Hematopoietic multipotent progenitor cell (in vitro differentiated cells): ENCODE results near the gene UBE2G2. TPM values are rescaled to one million over a fixed set of nuclear protein-coding genes. Genes with fewer than 3 reads are reported as not detected.
A peak's percentile ranks its signal among the peaks of the same experiment; 100 is the strongest.
"Not testable (repeated sequence)": the region's sequence is repeated elsewhere in the genome, so short reads cannot be mapped to it uniquely, and the experiment has no call there.

ENCODE experiments used
- DNase-seq, 3 donors: peaks; one replicate each; pipeline ENCODE4 v3.0.0-alpha.2; 2011 to 2015; ENCODE audit warnings: low read depth in 2 of 3, low spot score in 2 of 3
- total RNA-seq: library from RNA; depleted of rRNA; stranded (reverse); fragments of >200 nt; gene quantifications from one replicate; pipeline ENCODE4 v1.2.3, GENCODE V29; 2012

UBE2G2 gene
- total RNA-seq, 1 donor = 107 TPM

GRCh38 chr21:44836666-44837471, 35.2 kb upstream of the UBE2G2 start:
- DNase-seq = no peak

GRCh38 chr21:44836349-44836665, 34.7 kb upstream of the UBE2G2 start:
- no peak for DNase-seq

- no peak for DNase-seq
Measured at GRCh38 chr21:44835647-44835973, 34.0 kb upstream of the UBE2G2 start.

- no peak for DNase-seq
Measured at GRCh38 chr21:44834951-44835646, 33.5 kb upstream of the UBE2G2 start.

- DNase-seq = no peak
Measured at GRCh38 chr21:44834231-44834950, 32.8 kb upstream of the UBE2G2 start.

GRCh38 chr21:44833663-44834062, 32.0 kb upstream of the UBE2G2 start:
- DNase-seq = no peak

GRCh38 chr21:44832516-44833255, 31.1 kb upstream of the UBE2G2 start:
- not testable (repeated sequence) for DNase-seq

GRCh38 chr21:44831227-44831860, 29.7 kb upstream of the UBE2G2 start:
- DNase-seq = peak in 1 of 3 donors; percentile 67

GRCh38 chr21:44829507-44830092, 28.0 kb upstream of the UBE2G2 start:
- no peak for DNase-seq

- DNase-seq = peak in 1 of 3 donors; percentile 14
Measured at GRCh38 chr21:44828362-44829056, 26.9 kb upstream of the UBE2G2 start.

GRCh38 chr21:44823179-44823660, 21.6 kb upstream of the UBE2G2 start:
- DNase-seq = no peak

GRCh38 chr21:44822484-44823178, 21.0 kb upstream of the UBE2G2 start:
- peak in 1 of 3 donors; percentile 45 for DNase-seq

GRCh38 chr21:44820851-44821250, 19.2 kb upstream of the UBE2G2 start:
- DNase-seq = no peak

GRCh38 chr21:44819283-44820243, 17.9 kb upstream of the UBE2G2 start:
- DNase-seq = no peak

GRCh38 chr21:44818640-44819011, 17.0 kb upstream of the UBE2G2 start:
- no peak for DNase-seq

GRCh38 chr21:44817914-44818639, 16.5 kb upstream of the UBE2G2 start, which contains the start of gene SUMO3:
SUMO3 (minus strand) TSS chr21:44818062; CDS start chr21:44817968, 94 bp downstream.
- DNase-seq = peak; percentile 88 to 92 (median 90)

GRCh38 chr21:44817506-44817880, 15.9 kb upstream of the UBE2G2 start:
- DNase-seq = peak; percentile 84 to 85 (median 85)
